Loucy (cell line): ENCODE data around the gene SLCO1C1.

Experiments used
- H2AFZ ChIP-seq: fragments of 200-600 bp; sonication (generic); 2 replicates; pipeline ENCODE4 v1.6.0; 2016; ENCODE audit warnings: antibody characterized with exemption, mild to moderate bottlenecking, low read length, moderate library complexity
- H3F3A ChIP-seq: fragments of 200-600 bp; 2 replicates; pipeline ENCODE4 v1.6.0; 2016; ENCODE audit warnings: antibody characterized with exemption, low read depth, mild to moderate bottlenecking
- H3K27me3 ChIP-seq: fragments of 200-600 bp; sonication (generic); 2 replicates; pipeline ENCODE4 v1.6.1; 2014; ENCODE audit warnings: low read length, mild to moderate bottlenecking; ENCODE audit not compliant: insufficient read depth, poor library complexity, severe bottlenecking
- H3K36me3 ChIP-seq: fragments of 200-600 bp; sonication (generic); 2 replicates; pipeline ENCODE4 v1.6.1; 2016; ENCODE audit warnings: low read length; ENCODE audit not compliant: insufficient read depth
- H3K4me1 ChIP-seq: fragments of 200-600 bp; sonication (generic); 2 replicates; pipeline ENCODE4 v1.5.1; 2014; ENCODE audit warnings: low read length, mild to moderate bottlenecking; ENCODE audit not compliant: insufficient read depth, poor library complexity, severe bottlenecking
- H3K4me2 ChIP-seq: fragments of 200-600 bp; sonication (generic); 2 replicates; pipeline ENCODE4 v1.6.0; 2014; ENCODE audit warnings: antibody characterized with exemption, low read length, low read depth, mild to moderate bottlenecking; ENCODE audit not compliant: poor library complexity, severe bottlenecking
- H3K4me3 ChIP-seq: fragments of 200-600 bp; sonication (generic); 2 replicates; pipeline ENCODE4 v1.5.1; 2014; ENCODE audit warnings: low read length, mild to moderate bottlenecking, mixed read lengths; ENCODE audit not compliant: poor library complexity, severe bottlenecking
- H3K79me2 ChIP-seq: fragments of 200-600 bp; sonication (generic); 2 replicates; pipeline ENCODE4 v1.6.1; 2014; ENCODE audit warnings: low read length; ENCODE audit not compliant: insufficient read depth
- H3K9ac ChIP-seq: fragments of 200-600 bp; sonication (generic); 2 replicates; pipeline ENCODE4 v1.6.0; 2014; ENCODE audit warnings: mild to moderate bottlenecking, low read depth, low read length, moderate library complexity; ENCODE audit not compliant: poor library complexity, severe bottlenecking
- H3K9me2 ChIP-seq: fragments of 200-600 bp; sonication (generic); replicated peaks from 2 replicates; pipeline ENCODE4 v1.6.1; 2016; ENCODE audit warnings: low read depth, low read length, mixed read lengths
- H3K9me3 ChIP-seq: fragments of 200-600 bp; sonication (generic); 2 replicates; pipeline ENCODE4 v1.6.1; 2014; ENCODE audit warnings: mild to moderate bottlenecking, antibody characterized with exemption, low read length, low read depth; ENCODE audit not compliant: insufficient read depth
- H4K20me1 ChIP-seq: fragments of 200-600 bp; sonication (generic); 2 replicates; pipeline ENCODE4 v1.6.0; 2014; ENCODE audit warnings: antibody characterized with exemption, low read length, mild to moderate bottlenecking; ENCODE audit not compliant: insufficient read depth, poor library complexity, severe bottlenecking
- EZH2phosphoT487 ChIP-seq: fragments of 200-600 bp; IDR thresholded peaks from 2 replicates; pipeline ENCODE4 v1.6.1; 2018; ENCODE audit warnings: antibody characterized with exemption, mild to moderate bottlenecking, moderate library complexity, borderline replicate concordance
- TF ChIP-seq, protein P1 (sequence below): fragments of 200-600 bp; sonication (generic); conservative IDR thresholded peaks from 2 replicates; pipeline ENCODE4 v1.5.1; 2014; ENCODE audit warnings: mild to moderate bottlenecking, antibody characterized with exemption, low read length

SLCO1C1 gene, protein sequence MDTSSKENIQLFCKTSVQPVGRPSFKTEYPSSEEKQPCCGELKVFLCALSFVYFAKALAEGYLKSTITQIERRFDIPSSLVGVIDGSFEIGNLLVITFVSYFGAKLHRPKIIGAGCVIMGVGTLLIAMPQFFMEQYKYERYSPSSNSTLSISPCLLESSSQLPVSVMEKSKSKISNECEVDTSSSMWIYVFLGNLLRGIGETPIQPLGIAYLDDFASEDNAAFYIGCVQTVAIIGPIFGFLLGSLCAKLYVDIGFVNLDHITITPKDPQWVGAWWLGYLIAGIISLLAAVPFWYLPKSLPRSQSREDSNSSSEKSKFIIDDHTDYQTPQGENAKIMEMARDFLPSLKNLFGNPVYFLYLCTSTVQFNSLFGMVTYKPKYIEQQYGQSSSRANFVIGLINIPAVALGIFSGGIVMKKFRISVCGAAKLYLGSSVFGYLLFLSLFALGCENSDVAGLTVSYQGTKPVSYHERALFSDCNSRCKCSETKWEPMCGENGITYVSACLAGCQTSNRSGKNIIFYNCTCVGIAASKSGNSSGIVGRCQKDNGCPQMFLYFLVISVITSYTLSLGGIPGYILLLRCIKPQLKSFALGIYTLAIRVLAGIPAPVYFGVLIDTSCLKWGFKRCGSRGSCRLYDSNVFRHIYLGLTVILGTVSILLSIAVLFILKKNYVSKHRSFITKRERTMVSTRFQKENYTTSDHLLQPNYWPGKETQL

DNA sequence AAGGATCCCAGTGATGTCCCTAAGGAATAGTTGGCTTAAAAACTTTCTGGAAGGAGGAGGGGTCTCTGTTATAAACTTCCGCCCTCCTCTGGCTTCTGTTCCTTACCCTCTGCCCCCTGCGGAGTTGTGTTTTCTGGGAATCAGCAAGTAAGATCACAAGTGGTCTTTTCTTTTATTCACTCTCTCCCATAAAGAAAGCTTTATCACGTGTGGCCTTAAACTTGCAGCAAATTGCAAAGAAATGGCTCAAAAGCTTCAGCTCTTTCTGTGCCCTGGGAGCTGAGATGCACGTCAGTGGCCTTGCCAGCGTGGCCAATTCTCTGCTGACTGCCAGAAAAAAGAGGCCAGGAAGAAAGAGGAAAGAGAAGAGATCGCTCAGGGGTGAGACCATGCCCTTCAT, at the start of gene SLCO1C1:
SLCO1C1 (plus strand) TSS at position 101 of the 400 bp plus-strand sequence. CDS start 4,245 bp downstream, outside the sequence.
- H3K79me2 ChIP-seq, result no peaks in the 10 kb centered on the region
- no peak for TF ChIP-seq EZH2phosphoT487
- TF ChIP-seq, protein P1, sequence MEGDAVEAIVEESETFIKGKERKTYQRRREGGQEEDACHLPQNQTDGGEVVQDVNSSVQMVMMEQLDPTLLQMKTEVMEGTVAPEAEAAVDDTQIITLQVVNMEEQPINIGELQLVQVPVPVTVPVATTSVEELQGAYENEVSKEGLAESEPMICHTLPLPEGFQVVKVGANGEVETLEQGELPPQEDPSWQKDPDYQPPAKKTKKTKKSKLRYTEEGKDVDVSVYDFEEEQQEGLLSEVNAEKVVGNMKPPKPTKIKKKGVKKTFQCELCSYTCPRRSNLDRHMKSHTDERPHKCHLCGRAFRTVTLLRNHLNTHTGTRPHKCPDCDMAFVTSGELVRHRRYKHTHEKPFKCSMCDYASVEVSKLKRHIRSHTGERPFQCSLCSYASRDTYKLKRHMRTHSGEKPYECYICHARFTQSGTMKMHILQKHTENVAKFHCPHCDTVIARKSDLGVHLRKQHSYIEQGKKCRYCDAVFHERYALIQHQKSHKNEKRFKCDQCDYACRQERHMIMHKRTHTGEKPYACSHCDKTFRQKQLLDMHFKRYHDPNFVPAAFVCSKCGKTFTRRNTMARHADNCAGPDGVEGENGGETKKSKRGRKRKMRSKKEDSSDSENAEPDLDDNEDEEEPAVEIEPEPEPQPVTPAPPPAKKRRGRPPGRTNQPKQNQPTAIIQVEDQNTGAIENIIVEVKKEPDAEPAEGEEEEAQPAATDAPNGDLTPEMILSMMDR, result no peak
- no peaks in the 10 kb centered on the region for H3F3A ChIP-seq
- H4K20me1 ChIP-seq, result no peaks in the 10 kb centered on the region
- no peak within 1 kb of the TSS for H3K9ac ChIP-seq
- H2AFZ ChIP-seq, result no peak within 1 kb of the TSS
- no peaks in the 10 kb centered on the region for H3K4me1 ChIP-seq
- H3K9me3 ChIP-seq, result no peaks in the 10 kb centered on the region
- H3K36me3 ChIP-seq, result no peaks in the 10 kb centered on the region
- H3K27me3 ChIP-seq, result no peaks in the 10 kb centered on the region
- no peak within 1 kb of the TSS for H3K4me2 ChIP-seq
- no peaks in the 10 kb centered on the region for H3K9me2 ChIP-seq
- no peak within 1 kb of the TSS for H3K4me3 ChIP-seq

GRCh38 chr12:20646239-20646827, 48.8 kb upstream of the SLCO1C1 start:
- no peaks in the 10 kb centered on the region for H3K27me3 ChIP-seq
- no peaks in the 10 kb centered on the region for H3K4me1 ChIP-seq
- H4K20me1 ChIP-seq, result no peaks in the 10 kb centered on the region
- TF ChIP-seq EZH2phosphoT487, result no peak
- TF ChIP-seq, protein P1, result peak; percentile 77
- H3K36me3 ChIP-seq, result no peaks in the 10 kb centered on the region
- H2AFZ ChIP-seq, result peak overlapping the region; percentile 62
- no peaks in the 10 kb centered on the region for H3K9me3 ChIP-seq
- no peak overlapping the region for H3K4me3 ChIP-seq
- H3K9me2 ChIP-seq, result no peaks in the 10 kb centered on the region
- no peak overlapping the region for H3K9ac ChIP-seq
- H3K4me2 ChIP-seq, result no peak overlapping the region
- no peaks in the 10 kb centered on the region for H3K79me2 ChIP-seq
- no peaks in the 10 kb centered on the region for H3F3A ChIP-seq

- H3K36me3 ChIP-seq, result no peaks in the 10 kb centered on the region
- H3K4me3 ChIP-seq, result no peak overlapping the region
- H3K4me1 ChIP-seq, result no peaks in the 10 kb centered on the region
- TF ChIP-seq EZH2phosphoT487, result no peak
- TF ChIP-seq, protein P1, result no peak
- no peaks in the 10 kb centered on the region for H3F3A ChIP-seq
- no peak overlapping the region for H2AFZ ChIP-seq
- no peaks in the 10 kb centered on the region for H3K9me3 ChIP-seq
- H4K20me1 ChIP-seq, result no peaks in the 10 kb centered on the region
- H3K9ac ChIP-seq, result no peak overlapping the region
- H3K9me2 ChIP-seq, result no peaks in the 10 kb centered on the region
- H3K27me3 ChIP-seq, result no peaks in the 10 kb centered on the region
- no peak overlapping the region for H3K4me2 ChIP-seq
- no peaks in the 10 kb centered on the region for H3K79me2 ChIP-seq
Observed at GRCh38 chr12:20653871-20654270, 41.3 kb upstream of the SLCO1C1 start.
